Measurements from ENCODE around the gene CYTH2. TPM values are rescaled to one million over a fixed set of nuclear protein-coding genes. Genes with fewer than 3 reads are reported as not detected.

The CYTH2 gene
- total and polyA plus RNA-seq, 2 of the 8 experiments (the other 6 are each of a cell fraction or from before 2014, with no cell fraction given) = 43.7 to 71.4 TPM

- no peak overlapping the region for H2BK120ac ChIP-seq (replicated peaks; ENCODE audit: low read depth, low read length)
- no peak overlapping the region for H3K14ac ChIP-seq (ENCODE audit: insufficient read length)
- H4K20me1 ChIP-seq (replicated peaks in 1 of 2; ENCODE audit: control insufficient read depth in 1 of 2, insufficient read depth in 2 of 2, low read length in 2 of 2) = peaks cover 0 to 2% of the 10 kb centered on the region in 2 experiments
- H3K4me2 ChIP-seq (ENCODE audit: insufficient read depth in 1 of 2, low read depth in 2 of 2, low read length in 2 of 2) = no peak overlapping the region
- no peak overlapping the region for H2BK5ac ChIP-seq (ENCODE audit: low read depth, low read length)
- no peak overlapping the region for H3K9ac ChIP-seq (replicated peaks in 1 of 4; ENCODE audit: extremely low read depth in 1 of 4, low read depth in 3 of 4, low read length in 3 of 4)
- no peak overlapping the region for H2BK20ac ChIP-seq (ENCODE audit: low read length)
- CTCF ChIA-PET (ENCODE audit: partially characterized antibody) = interaction anchor here (1.4 kb wide), 1 partner anchor 19 kb away, joined by 3 read pairs; the partner anchor contains the start of gene GRWD1
- no peak overlapping the region for H2BK15ac ChIP-seq (ENCODE audit: low read length)
- peaks cover 0 to 6% of the 10 kb centered on the region in 2 experiments; a peak in 1 of 4 replicates for H3K9me3 ChIP-seq (ENCODE audit: insufficient read depth in 2 of 2, low read depth in 1 of 2, low read length in 1 of 2)
- no peaks in the 10 kb centered on the region; the same call in 1 of the 2 replicates for H3K23me2 ChIP-seq (ENCODE audit: low read depth, low read length)
- H3K79me2 ChIP-seq (ENCODE audit: control insufficient read depth in 1 of 2, insufficient read depth in 2 of 2, low read length in 2 of 2) = peaks cover 0 to 5% of the 10 kb centered on the region in 2 experiments; a peak in 1 of 4 replicates
- DNase-seq (ENCODE audit: low read depth in 1 of 2, low spot score in 2 of 2) (no peak), FAIRE-seq (no peak)
- no peak overlapping the region for H4K5ac ChIP-seq (ENCODE audit: insufficient read length, low read depth, low read length)
- TF ChIP-seq E2F6 (IDR thresholded peaks at IDR 0.05) (no peak), BCL11A (IDR thresholded peaks at IDR 0.05; ENCODE audit: low read depth in 2 of 2, low read length in 2 of 2) (no peak), YY1 (IDR thresholded peaks at IDR 0.05; ENCODE audit: low read depth, low read length) (no peak), MAX (IDR thresholded peaks at IDR 0.05) (no peak), RFX5 (IDR thresholded peaks at IDR 0.05; ENCODE audit: borderline replicate concordance, low read depth, low read length) (no peak), MAFK (IDR thresholded peaks at IDR 0.05; ENCODE audit: low read depth, low read length) (no peak), RBBP5 (IDR thresholded peaks at IDR 0.05; ENCODE audit: borderline replicate concordance, low read depth, low read length) (no peak), USF2 (IDR thresholded peaks at IDR 0.05; ENCODE audit: low read length) (no peak), EP300 (IDR thresholded peaks at IDR 0.05; ENCODE audit: borderline replicate concordance in 1 of 2, low read depth in 2 of 2, low read length in 2 of 2) (no peak)
- no peak overlapping the region for H3K23ac ChIP-seq (ENCODE audit: insufficient read length)
- H3K4me1 ChIP-seq (replicated peaks in 1 of 4; ENCODE audit: control insufficient read depth in 3 of 4, insufficient read depth in 4 of 4, low read length in 3 of 4) = peaks cover 0 to 7% (median 1%) of the 10 kb centered on the region in 4 experiments; a peak in 3 of 7 replicates
- no peaks in the 10 kb centered on the region for H3K27me3 ChIP-seq (replicated peaks in 1 of 4; ENCODE audit: control insufficient read depth in 3 of 4, extremely low read depth in 1 of 4, insufficient read depth in 3 of 4, low read length in 3 of 4)
- 94% methylated on average over 1 of the region's 1 CpG; no CpG with 5 or more reads in 1 of the 2 experiments for WGBS, 2 experiments (ENCODE audit: extremely low coverage in 1 of 2, insufficient coverage in 1 of 2, insufficient read length in 1 of 2, insufficient replicate concordance in 2 of 2, low coverage in 1 of 2, low lambda C conversion rate in 2 of 2, missing lambda C conversion rate in 1 of 2)
- no peak overlapping the region for H2AK5ac ChIP-seq (ENCODE audit: low read depth, low read length)
- no peaks in the 10 kb centered on the region for H3K79me1 ChIP-seq (ENCODE audit: low read depth, low read length)
- no peak overlapping the region for H4K91ac ChIP-seq (replicated peaks; ENCODE audit: insufficient read length, low read length)
- no peak overlapping the region for H3K18ac ChIP-seq (ENCODE audit: extremely low read depth, low read length)
- H3K56ac ChIP-seq (replicated peaks; ENCODE audit: insufficient read length, low read depth, low read length) = no peak overlapping the region
- H4K8ac ChIP-seq (ENCODE audit: extremely low read depth, insufficient read depth, low read length) = no peak overlapping the region
- no peak overlapping the region for H2AFZ ChIP-seq (ENCODE audit: low read length)
- no peak overlapping the region for H3K4ac ChIP-seq (replicated peaks; ENCODE audit: insufficient read length, low read depth, low read length)
- POLR2A ChIA-PET (ENCODE audit: partially characterized antibody) = interaction anchor here (1.3 kb wide), 1 partner anchor 10 kb away, joined by 5 read pairs; no protein-coding TSS in a partner anchor
- peaks cover 0 to 7% (median 0%) of the 10 kb centered on the region in 4 experiments; a peak in 2 of 8 replicates for H3K36me3 ChIP-seq (ENCODE audit: control insufficient read depth in 2 of 4, insufficient read depth in 4 of 4, low read length in 3 of 4)
- H2BK12ac ChIP-seq (ENCODE audit: low read depth, low read length) = no peak overlapping the region
- no peak overlapping the region for H3K4me3 ChIP-seq (ENCODE audit: extremely low read depth in 1 of 4, insufficient read depth in 2 of 4, low read depth in 3 of 4, low read length in 4 of 4)
- H3K27ac ChIP-seq (ENCODE audit: low read depth, low read length) = no peak overlapping the region
These were observed 4.0 kb upstream of the CYTH2 start for GRCh38 chr19:48465215-48465614.
